Stimulated activated naive B cell treated with anti-CD40 and anti-IgM and Interleukin-4, amounts not matched to agents 10 μg/mL and 1 μg/mL and 100 μg/mL, for 72 hours (primary cell): ENCODE results near the gene DCAF11.
A peak's percentile ranks its signal among the peaks of the same experiment; 100 is the strongest.

Experiments
- ATAC-seq, 2 donors: fragments of 150-1000 bp; cut with Tn5 transposase; replicated peaks; 2 replicates each; pipeline ENCODE4 v1.10.0; 2021; ENCODE audit warnings: moderate library complexity in 1 of 2
- DNase-seq: peaks from one replicate; pipeline ENCODE4 v3.0.0; 2021
- H3K27ac Mint-ChIP-seq: one replicate; pipeline ENCODE4 v1.8.0; 2022; ENCODE audit warnings: mild to moderate bottlenecking, mixed read lengths
- H3K27me3 Mint-ChIP-seq, 2 donors: one replicate each; pipeline ENCODE4 v1.8.0; 2022; ENCODE audit warnings: mixed read lengths in 2 of 2
- H3K36me3 Mint-ChIP-seq, 2 donors: one replicate each; pipeline ENCODE4 v1.8.0; 2022; ENCODE audit warnings: mixed read lengths in 2 of 2, mild to moderate bottlenecking in 1 of 2
- H3K4me1 Mint-ChIP-seq, 2 donors: one replicate each; pipeline ENCODE4 v1.8.0; 2022; ENCODE audit warnings: mixed read lengths in 2 of 2, mild to moderate bottlenecking in 1 of 2
- H3K4me3 Mint-ChIP-seq, 2 donors: one replicate each; pipeline ENCODE4 v1.8.0; 2022; ENCODE audit warnings: mild to moderate bottlenecking in 2 of 2, mixed read lengths in 2 of 2, moderate library complexity in 1 of 2
- H3K9me3 Mint-ChIP-seq, 2 donors: one replicate each; pipeline ENCODE4 v1.8.0; 2022; ENCODE audit warnings: mixed read lengths in 2 of 2, mild to moderate bottlenecking in 1 of 2

The DCAF11 gene

DNA sequence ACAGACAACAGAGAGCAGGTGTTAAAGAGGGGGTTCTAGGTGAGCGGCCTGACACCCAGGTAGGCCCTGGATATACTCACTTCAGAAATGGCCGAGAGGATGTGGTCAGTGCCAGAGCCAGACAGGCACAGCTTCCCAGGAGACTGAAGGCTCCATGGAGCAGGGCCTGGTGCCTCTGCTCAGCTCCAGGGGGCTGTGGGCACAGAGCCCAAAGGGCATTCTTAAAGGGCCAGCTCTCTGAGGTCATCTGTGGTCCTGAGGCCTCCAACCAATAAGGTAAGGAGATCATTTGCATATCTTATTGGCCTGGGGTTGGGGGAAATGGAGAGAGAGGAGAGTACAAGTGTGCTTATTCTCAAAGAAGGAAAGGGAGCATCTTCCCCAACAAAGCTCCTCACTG, 30.1 kb upstream of the DCAF11 start:
- Mint-ChIP-seq H3K27ac (no peak overlapping the region), H3K4me1 (peaks cover 18 to 22% of the 10 kb centered on the region in 2 donors), H3K27me3 (no peaks in the 10 kb centered on the region), H3K4me3 (no peak overlapping the region), H3K36me3 (no peaks in the 10 kb centered on the region), H3K9me3 (no peaks in the 10 kb centered on the region)
- DNase-seq (no peak), ATAC-seq (no peak)

- DNase-seq (no peak), ATAC-seq (no peak)
- Mint-ChIP-seq H3K4me1 (peaks cover 14 to 21% of the 10 kb centered on the region in 2 donors), H3K27me3 (no peaks in the 10 kb centered on the region), H3K9me3 (no peaks in the 10 kb centered on the region), H3K36me3 (no peaks in the 10 kb centered on the region), H3K4me3 (no peak overlapping the region), H3K27ac (no peak overlapping the region)
These were observed 29.4 kb upstream of the DCAF11 start for GRCh38 chr14:24085215-24085614.

DNA sequence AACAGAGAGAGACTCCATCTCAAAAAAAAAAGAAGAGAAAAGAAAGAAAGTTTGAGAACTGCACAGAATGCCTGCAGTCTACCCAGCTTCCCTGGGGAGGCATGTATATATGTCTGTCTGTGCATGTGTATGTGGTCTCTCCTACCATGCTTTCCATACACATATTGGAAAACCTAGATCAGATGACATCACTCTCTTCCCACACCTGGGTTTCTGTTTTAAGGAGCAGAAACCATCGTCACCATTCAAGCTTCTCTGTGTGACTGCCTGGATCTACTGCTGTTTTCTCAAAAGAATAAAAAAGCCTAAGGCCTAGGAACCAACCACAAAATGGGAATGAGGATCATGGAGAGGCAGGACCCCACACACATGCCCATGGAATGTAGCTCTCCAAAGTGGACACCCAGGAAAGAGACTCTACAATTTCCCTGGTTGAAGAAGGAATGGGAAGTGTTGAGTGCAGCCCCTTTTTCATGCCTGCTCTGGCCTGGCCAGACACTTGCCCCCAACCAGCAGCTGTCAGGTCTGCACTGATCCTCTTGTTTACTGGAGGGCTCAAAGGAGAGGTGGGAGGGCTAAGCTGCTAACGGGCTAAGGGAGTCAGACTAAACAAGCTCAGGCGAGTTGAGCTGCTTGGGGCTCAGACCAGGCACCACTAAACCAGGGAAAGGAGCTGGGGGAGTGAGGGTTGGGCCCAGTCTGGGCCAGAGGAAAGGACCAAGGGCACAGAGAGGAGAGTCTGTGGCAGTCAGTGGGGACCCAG, 28.2 kb upstream of the DCAF11 start:
- Mint-ChIP-seq H3K9me3 (no peaks in the 10 kb centered on the region), H3K36me3 (no peaks in the 10 kb centered on the region), H3K27ac (no peak overlapping the region), H3K27me3 (no peaks in the 10 kb centered on the region), H3K4me1 (peaks cover 13 to 19% of the 10 kb centered on the region in 2 donors), H3K4me3 (no peak overlapping the region)
- ATAC-seq (no peak), DNase-seq (no peak)

GRCh38 chr14:24087004-24087403, 27.6 kb upstream of the DCAF11 start:
- Mint-ChIP-seq H3K27me3 (no peaks in the 10 kb centered on the region), H3K4me3 (no peak overlapping the region), H3K4me1 (peaks cover 10 to 15% of the 10 kb centered on the region in 2 donors), H3K27ac (no peak overlapping the region), H3K9me3 (no peaks in the 10 kb centered on the region), H3K36me3 (no peaks in the 10 kb centered on the region)
- ATAC-seq (no peak), DNase-seq (no peak)

- Mint-ChIP-seq H3K36me3 (no peaks in the 10 kb centered on the region), H3K9me3 (no peaks in the 10 kb centered on the region), H3K27me3 (no peaks in the 10 kb centered on the region), H3K27ac (no peak overlapping the region), H3K4me3 (no peak overlapping the region), H3K4me1 (peaks cover 10 to 11% of the 10 kb centered on the region in 2 donors)
- no peak for DNase-seq
- ATAC-seq, result no peak
These were observed 26.5 kb upstream of the DCAF11 start for GRCh38 chr14:24088095-24088494.

DNA sequence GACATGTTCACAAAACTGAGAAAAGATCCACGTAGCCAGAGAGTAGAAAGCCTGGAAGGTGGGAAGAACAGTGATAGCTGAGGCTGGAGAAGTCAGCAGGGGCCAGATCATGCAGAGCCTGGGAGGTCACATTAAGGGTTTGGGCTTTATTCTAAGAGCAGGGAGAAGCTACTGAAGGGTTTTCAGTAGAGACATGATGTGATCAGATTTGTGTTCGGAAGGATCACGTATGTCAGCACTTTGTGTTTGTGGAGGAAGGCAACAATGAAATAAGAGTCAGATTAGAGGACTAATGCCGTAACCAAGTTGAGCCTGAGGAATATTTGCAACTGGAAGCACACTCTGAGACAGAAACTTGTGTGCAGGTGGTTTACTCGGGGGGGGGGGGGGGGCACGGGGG, 24.7 kb upstream of the DCAF11 start:
- DNase-seq, result no peak
- Mint-ChIP-seq H3K27me3 (no peaks in the 10 kb centered on the region), H3K36me3 (peaks cover 0 to 6% of the 10 kb centered on the region in 2 donors), H3K27ac (no peak overlapping the region), H3K4me1 (peaks cover 15 to 22% of the 10 kb centered on the region in 2 donors), H3K4me3 (no peak overlapping the region), H3K9me3 (no peaks in the 10 kb centered on the region)
- no peak for ATAC-seq

- ATAC-seq, result no peak
- Mint-ChIP-seq H3K27ac (no peak overlapping the region), H3K4me3 (no peak overlapping the region), H3K9me3 (no peaks in the 10 kb centered on the region), H3K27me3 (no peaks in the 10 kb centered on the region), H3K4me1 (peaks cover 27 to 41% of the 10 kb centered on the region in 2 donors), H3K36me3 (peaks cover 9 to 23% of the 10 kb centered on the region in 2 donors)
- no peak for DNase-seq
These were observed 22.5 kb upstream of the DCAF11 start for GRCh38 chr14:24092110-24092504.

GRCh38 chr14:24092505-24093206, 21.9 kb upstream of the DCAF11 start:
- no peak for DNase-seq
- Mint-ChIP-seq H3K27me3 (no peaks in the 10 kb centered on the region), H3K9me3 (no peaks in the 10 kb centered on the region), H3K4me1 (peaks cover 27 to 41% of the 10 kb centered on the region in 2 donors), H3K4me3 (peak overlapping the region in 1 of 2 donors; percentile 99), H3K27ac (no peak overlapping the region), H3K36me3 (peaks cover 9 to 23% of the 10 kb centered on the region in 2 donors)
- ATAC-seq, result no peak

DNA sequence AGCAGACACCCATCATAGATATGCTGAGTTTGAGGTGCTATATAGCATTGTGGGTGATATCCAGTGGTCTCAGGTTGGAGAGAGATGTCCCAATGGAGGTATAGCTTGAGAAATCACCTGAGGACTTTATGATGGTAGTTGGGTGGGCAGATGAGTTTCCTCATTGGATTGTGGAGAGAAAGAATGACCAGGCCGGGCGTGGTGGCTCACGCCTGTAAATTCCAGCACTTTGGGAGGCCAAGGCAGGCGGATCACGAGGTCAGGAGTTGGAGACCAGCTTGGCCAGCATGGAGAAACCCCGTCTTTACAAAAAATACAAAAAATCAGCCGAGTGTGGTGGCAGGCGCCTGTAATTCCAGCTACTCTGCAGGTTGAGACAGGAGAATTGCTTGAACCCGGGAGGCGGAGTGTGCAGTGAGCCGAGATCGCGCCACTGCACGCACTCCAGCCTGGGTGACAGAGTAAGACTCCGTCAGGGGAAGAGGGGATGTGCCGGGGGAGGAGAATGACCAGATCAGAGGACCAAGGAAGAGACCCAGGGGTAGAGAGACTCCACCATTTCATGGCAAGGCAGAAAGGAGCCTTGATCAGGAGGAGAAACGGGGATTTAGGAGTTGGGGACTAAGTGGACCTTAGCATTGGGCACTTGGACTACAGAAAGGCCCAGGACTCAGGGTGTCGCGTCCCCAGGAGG, 21.2 kb upstream of the DCAF11 start:
- Mint-ChIP-seq H3K27ac (peak overlapping the region; percentile 99), H3K4me3 (peak overlapping the region; percentile 95 to 99), H3K27me3 (no peaks in the 10 kb centered on the region), H3K9me3 (no peaks in the 10 kb centered on the region), H3K36me3 (peaks cover 14 to 27% of the 10 kb centered on the region in 2 donors), H3K4me1 (peaks cover 27 to 41% of the 10 kb centered on the region in 2 donors)
- no peak for ATAC-seq
- no peak for DNase-seq

DNA sequence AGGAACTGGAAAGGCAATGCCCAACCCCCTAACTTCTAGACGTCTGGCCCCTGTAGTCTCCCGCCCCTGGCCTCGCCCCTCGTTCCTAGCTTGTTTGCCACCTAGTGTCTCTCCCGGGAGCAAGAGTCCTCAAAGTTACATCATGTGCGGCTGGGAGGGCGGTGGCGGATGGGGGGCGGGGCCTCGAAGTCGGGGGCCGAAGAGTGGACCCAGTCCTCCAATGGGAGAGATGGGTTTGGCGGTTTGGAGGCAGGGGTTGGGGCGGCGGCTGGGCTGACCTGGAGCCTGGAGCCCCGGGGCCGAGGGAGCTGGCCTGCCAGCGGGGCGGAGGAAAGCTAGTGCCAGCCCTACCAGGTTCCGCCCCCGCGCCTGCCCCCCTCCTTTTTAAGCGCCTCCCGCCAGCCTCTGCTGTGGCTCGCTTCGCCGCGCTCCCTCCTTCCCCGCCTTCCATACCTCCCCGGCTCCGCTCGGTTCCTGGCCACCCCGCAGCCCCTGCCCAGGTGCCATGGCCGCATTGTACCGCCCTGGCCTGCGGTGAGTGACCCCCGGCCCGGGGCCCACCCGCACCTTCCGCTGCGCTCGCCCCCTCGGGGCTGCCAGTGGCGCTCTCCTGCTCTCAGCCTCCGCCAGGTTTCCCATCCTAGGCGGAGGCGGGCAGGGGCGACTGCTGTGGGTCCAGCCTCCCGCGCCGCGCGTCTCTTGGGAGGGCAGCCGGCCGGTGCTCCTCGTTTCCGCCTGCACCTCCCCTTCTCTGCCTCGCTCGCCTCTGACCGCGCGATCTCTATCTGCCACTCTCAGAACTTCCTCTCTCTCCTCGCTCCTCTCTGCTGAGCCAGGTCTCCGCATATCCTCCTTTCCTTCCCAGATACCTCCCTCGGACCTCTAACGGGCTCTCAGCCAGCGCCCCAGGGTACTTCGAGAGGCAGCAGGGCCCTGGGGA, 20.4 kb upstream of the DCAF11 start, which contains the start of gene PCK2:
TSS of gene PCK2 (plus strand) at position 411 of the 940 bp plus-strand sequence. CDS start at position 506, 95 bp downstream.
- Mint-ChIP-seq H3K27me3 (no peaks in the 10 kb centered on the region), H3K4me3 (peak within 1 kb of the TSS; percentile 95 to 99), H3K9me3 (no peaks in the 10 kb centered on the region), H3K4me1 (peaks cover 27 to 41% of the 10 kb centered on the region in 2 donors), H3K27ac (peak within 1 kb of the TSS; percentile 99), H3K36me3 (peaks cover 14 to 27% of the 10 kb centered on the region in 2 donors)
- ATAC-seq (peak; percentile 54 to 65), DNase-seq (peak; percentile 73)

- ATAC-seq (peak; percentile 8 to 10), DNase-seq (no peak)
- Mint-ChIP-seq H3K27ac (peak overlapping the region; percentile 99), H3K27me3 (no peaks in the 10 kb centered on the region), H3K4me1 (peaks cover 30 to 37% of the 10 kb centered on the region in 2 donors), H3K36me3 (peaks cover 19 to 34% of the 10 kb centered on the region in 2 donors), H3K4me3 (peak overlapping the region; percentile 95 to 99), H3K9me3 (no peaks in the 10 kb centered on the region)
These were observed 19.7 kb upstream of the DCAF11 start for GRCh38 chr14:24094841-24095270.

GRCh38 chr14:24095271-24096068, 19.1 kb upstream of the DCAF11 start:
- Mint-ChIP-seq H3K4me1 (peaks cover 29 to 36% of the 10 kb centered on the region in 2 donors), H3K27ac (peak overlapping the region; percentile 99), H3K27me3 (no peaks in the 10 kb centered on the region), H3K36me3 (peaks cover 22 to 38% of the 10 kb centered on the region in 2 donors), H3K9me3 (no peaks in the 10 kb centered on the region), H3K4me3 (peak overlapping the region; percentile 95 to 99)
- ATAC-seq (peak; percentile 84 to 85), DNase-seq (peak; percentile 90)
